MM.1S (cell line): ENCODE measurements around the gene DUSP3.

ENCODE experiments used
- EZH2 ChIP-seq: fragments of 300-600 bp; sonication (generic); optimal IDR thresholded peaks from 2 replicates; pipeline ENCODE3; 2017; ENCODE audit warnings: low read depth, mild to moderate bottlenecking, antibody characterized with exemption, low read length, mixed read lengths
- TF ChIP-seq, protein P1 (sequence below): fragments of 300-600 bp; sonication (generic); IDR thresholded peaks from 2 replicates; pipeline ENCODE4 v1.5.1; 2016; ENCODE audit warnings: antibody characterized with exemption, low read length, mixed read lengths

DNA sequence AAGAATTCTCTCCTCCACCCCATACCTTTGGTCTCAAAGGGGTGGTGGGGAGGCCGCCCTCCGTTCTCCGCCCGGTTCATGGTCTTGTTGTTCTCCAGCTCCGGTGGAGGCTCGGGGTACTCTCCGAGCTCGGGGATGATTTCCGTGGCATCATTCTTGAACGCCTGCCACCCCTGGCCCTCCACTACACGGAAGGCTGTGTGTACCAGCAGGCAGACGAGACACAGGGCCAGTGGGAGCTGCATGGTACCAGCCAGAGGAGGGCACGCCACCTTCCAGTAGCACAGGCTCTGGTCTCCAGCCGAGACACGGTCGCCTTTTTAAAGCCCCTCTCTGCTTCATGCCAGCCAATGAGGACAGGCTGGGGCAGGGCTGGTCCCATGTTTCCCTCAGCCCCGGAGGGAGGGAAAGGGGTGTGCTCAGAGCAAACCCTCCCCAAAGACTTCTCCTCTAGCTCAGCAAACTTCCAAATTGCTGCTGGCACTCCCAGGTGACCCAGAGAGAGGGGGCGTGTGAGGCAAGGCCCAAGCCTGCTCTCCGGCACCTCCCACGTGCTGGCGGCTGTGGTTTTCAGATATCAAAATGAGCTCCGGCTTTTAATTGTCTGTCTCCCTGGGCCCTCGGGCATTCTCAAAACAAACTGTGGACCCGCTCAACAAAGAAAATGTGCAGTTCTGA is 20.1 kb downstream of the DUSP3 start, which contains the start of gene SOST:
- TF ChIP-seq, protein P1, sequence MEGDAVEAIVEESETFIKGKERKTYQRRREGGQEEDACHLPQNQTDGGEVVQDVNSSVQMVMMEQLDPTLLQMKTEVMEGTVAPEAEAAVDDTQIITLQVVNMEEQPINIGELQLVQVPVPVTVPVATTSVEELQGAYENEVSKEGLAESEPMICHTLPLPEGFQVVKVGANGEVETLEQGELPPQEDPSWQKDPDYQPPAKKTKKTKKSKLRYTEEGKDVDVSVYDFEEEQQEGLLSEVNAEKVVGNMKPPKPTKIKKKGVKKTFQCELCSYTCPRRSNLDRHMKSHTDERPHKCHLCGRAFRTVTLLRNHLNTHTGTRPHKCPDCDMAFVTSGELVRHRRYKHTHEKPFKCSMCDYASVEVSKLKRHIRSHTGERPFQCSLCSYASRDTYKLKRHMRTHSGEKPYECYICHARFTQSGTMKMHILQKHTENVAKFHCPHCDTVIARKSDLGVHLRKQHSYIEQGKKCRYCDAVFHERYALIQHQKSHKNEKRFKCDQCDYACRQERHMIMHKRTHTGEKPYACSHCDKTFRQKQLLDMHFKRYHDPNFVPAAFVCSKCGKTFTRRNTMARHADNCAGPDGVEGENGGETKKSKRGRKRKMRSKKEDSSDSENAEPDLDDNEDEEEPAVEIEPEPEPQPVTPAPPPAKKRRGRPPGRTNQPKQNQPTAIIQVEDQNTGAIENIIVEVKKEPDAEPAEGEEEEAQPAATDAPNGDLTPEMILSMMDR, result no peak
- TF ChIP-seq EZH2, result no peak
